BJ (cell line): Measurements from ENCODE around the gene NAMPT. TPM values are rescaled to one million over a fixed set of nuclear protein-coding genes. Genes with fewer than 3 reads are reported as not detected.
"Not testable (repeated sequence)": the region's sequence is repeated elsewhere in the genome, so short reads cannot be mapped to it uniquely, and the experiment has no call there.

Source experiments
- CTCF ChIA-PET: fragments of 350-600 bp; formaldehyde crosslinking; extraction: SDS; loops from one replicate; lab custom pipeline; 2021; ENCODE audit warnings: antibody characterized with exemption, inconsistent platforms; lab: Yijun Ruan, JAX
- POLR2A ChIA-PET: fragments of 300-600 bp; sonication (Branson Sonifier 250); formaldehyde crosslinking; extraction: SDS; loops from one replicate; lab custom pipeline; 2021; ENCODE audit warnings: antibody characterized with exemption; lab: Charles Lee
- DNase-seq: peaks from one replicate; pipeline ENCODE4 v3.0.0-alpha.2; 2011; ENCODE audit warnings: low read depth
- H3K27me3 ChIP-seq: 2 replicates; pipeline ENCODE4 v1.6.0; 2011; ENCODE audit warnings: low read length; ENCODE audit not compliant: control insufficient read depth, insufficient read depth
- H3K36me3 ChIP-seq: 2 replicates; pipeline ENCODE4 v1.5.1; 2011; ENCODE audit warnings: low read length; ENCODE audit not compliant: control insufficient read depth, insufficient read depth
- H3K4me3 ChIP-seq: 2 replicates; pipeline ENCODE4 v1.5.1; 2011; ENCODE audit warnings: low read depth, mild to moderate bottlenecking, control low read depth, low read length
- CTCF ChIP-seq: IDR thresholded peaks from 2 replicates; pipeline ENCODE4 v1.5.1; 2011; ENCODE audit warnings: low read depth, mild to moderate bottlenecking, control low read depth, inconsistent platforms, low read length, moderate library complexity; ENCODE audit not compliant: insufficient read depth
- polyA plus RNA-seq: library from polyadenylated mRNA; depleted of rRNA; stranded (reverse); fragments of >200 nt; gene quantifications from 2 replicates; pipeline ENCODE4 v1.2.3, GENCODE V29; 2011

NAMPT gene
- polyA plus RNA-seq, 1 experiment: 29.9 TPM

- ChIA-PET CTCF (no interaction called here), POLR2A (no interaction called here)
- H3K36me3 ChIP-seq: no peaks in the 10 kb centered on the region
- no peak for DNase-seq
- no peak overlapping the region for H3K4me3 ChIP-seq
- no peaks in the 10 kb centered on the region for H3K27me3 ChIP-seq
- no peak for TF ChIP-seq CTCF
These were observed 27.5 kb upstream of the NAMPT start for GRCh38 chr7:106312099-106312871.

- CTCF ChIA-PET: interaction anchor here (1.0 kb wide), 1 partner anchor 12 kb away, joined by 3 read pairs; no protein-coding TSS in a partner anchor
- POLR2A ChIA-PET: no interaction called here
- no peak for DNase-seq
- H3K27me3 ChIP-seq: no peaks in the 10 kb centered on the region
- TF ChIP-seq CTCF: no peak
- no peak overlapping the region for H3K4me3 ChIP-seq
- H3K36me3 ChIP-seq: no peaks in the 10 kb centered on the region
These were observed 24.6 kb upstream of the NAMPT start for GRCh38 chr7:106309362-106309761.

GRCh38 chr7:106306256-106306655, 21.5 kb upstream of the NAMPT start:
- Histone ChIP-seq H3K27me3 (no peaks in the 10 kb centered on the region), H3K36me3 (no peaks in the 10 kb centered on the region), H3K4me3 (no peak overlapping the region)
- no peak for TF ChIP-seq CTCF
- POLR2A ChIA-PET: no interaction called here
- no peak for DNase-seq
- CTCF ChIA-PET: no interaction called here

- Histone ChIP-seq H3K4me3 (no peak overlapping the region), H3K36me3 (no peaks in the 10 kb centered on the region), H3K27me3 (no peaks in the 10 kb centered on the region)
- ChIA-PET POLR2A (no interaction called here), CTCF (no interaction called here)
- no peak for TF ChIP-seq CTCF
- no peak for DNase-seq
These were observed 20.9 kb upstream of the NAMPT start for GRCh38 chr7:106305732-106306131.

GRCh38 chr7:106304568-106304967, 19.8 kb upstream of the NAMPT start:
- CTCF ChIA-PET: interaction anchor here (0.5 kb wide), 1 partner anchor 158 kb away, joined by 3 read pairs; no protein-coding TSS in a partner anchor
- no peak overlapping the region for H3K4me3 ChIP-seq
- POLR2A ChIA-PET: no interaction called here
- TF ChIP-seq CTCF: no peak
- no peak for DNase-seq
- no peaks in the 10 kb centered on the region for H3K36me3 ChIP-seq
- H3K27me3 ChIP-seq: no peaks in the 10 kb centered on the region

GRCh38 chr7:106298631-106299030, 13.8 kb upstream of the NAMPT start:
- CTCF ChIA-PET, DNase-seq, H3K36me3 ChIP-seq, H3K27me3 ChIP-seq, H3K4me3 ChIP-seq, POLR2A ChIA-PET: not testable (repeated sequence)

GRCh38 chr7:106298155-106298554, 13.4 kb upstream of the NAMPT start:
- CTCF ChIA-PET, H3K27me3 ChIP-seq, H3K36me3 ChIP-seq, H3K4me3 ChIP-seq, DNase-seq, POLR2A ChIA-PET: not testable (repeated sequence)
